OCI-LY1 (cell line): Measurements from ENCODE around the gene RORB.
"Not testable (repeated sequence)": the region's sequence is repeated elsewhere in the genome, so short reads cannot be mapped to it uniquely, and the experiment has no call there.

Source experiments
- H2AFZ ChIP-seq: fragments of 200-600 bp; sonication (generic), shearing (Covaris generic); 2 replicates; pipeline ENCODE4 v1.6.0; 2014; ENCODE audit warnings: antibody characterized with exemption, mild to moderate bottlenecking, low read length
- H3F3A ChIP-seq: fragments of 200-600 bp; sonication (generic), shearing (Covaris generic); 2 replicates; pipeline ENCODE4 v1.6.0; 2014; ENCODE audit warnings: mild to moderate bottlenecking, antibody characterized with exemption, low read length, moderate library complexity; ENCODE audit not compliant: insufficient read depth
- H3K27ac ChIP-seq: fragments of 200-600 bp; sonication (generic); 2 replicates; pipeline ENCODE4 v1.5.1; 2014; ENCODE audit warnings: low read length, mixed run types, mild to moderate bottlenecking, low read depth; ENCODE audit not compliant: poor library complexity, severe bottlenecking
- H3K27me3 ChIP-seq: fragments of 200-600 bp; sonication (generic); 2 replicates; pipeline ENCODE4 v1.6.0; 2014; ENCODE audit warnings: antibody characterized with exemption, mild to moderate bottlenecking, low read length, moderate library complexity; ENCODE audit not compliant: insufficient read depth
- H3K36me3 ChIP-seq: fragments of 200-600 bp; sonication (generic); 2 replicates; pipeline ENCODE4 v1.6.1; 2014; ENCODE audit warnings: mild to moderate bottlenecking, antibody characterized with exemption, low read length, moderate library complexity, mixed read lengths; ENCODE audit not compliant: insufficient read depth
- H3K4me1 ChIP-seq: fragments of 200-600 bp; sonication (generic); 2 replicates; pipeline ENCODE4 v1.5.1; 2014; ENCODE audit warnings: mild to moderate bottlenecking, low read length, moderate library complexity; ENCODE audit not compliant: insufficient read depth, severe bottlenecking
- H3K4me2 ChIP-seq: fragments of 200-600 bp; sonication (generic), shearing (Covaris generic); 2 replicates; pipeline ENCODE4 v1.6.1; 2014; ENCODE audit warnings: low read length
- H3K4me3 ChIP-seq: fragments of 200-600 bp; sonication (generic); 2 replicates; pipeline ENCODE4 v1.5.1; 2014; ENCODE audit warnings: low read length, low read depth, mild to moderate bottlenecking, mixed read lengths; ENCODE audit not compliant: poor library complexity, severe bottlenecking
- H3K79me2 ChIP-seq: fragments of 200-600 bp; shearing (Covaris generic); 2 replicates; pipeline ENCODE4 v1.6.1; 2016; ENCODE audit warnings: mixed run types, low read length, mixed read lengths; ENCODE audit not compliant: insufficient read depth
- H3K9ac ChIP-seq: fragments of 200-600 bp; sonication (generic), shearing (Covaris generic); 2 replicates; pipeline ENCODE4 v1.6.1; 2014; ENCODE audit warnings: mild to moderate bottlenecking, low read length, mixed read lengths
- H3K9me2 ChIP-seq: fragments of 200-600 bp; sonication (generic), shearing (Covaris generic); 2 replicates; pipeline ENCODE4 v1.6.1; 2014; ENCODE audit warnings: low read depth, mild to moderate bottlenecking, low read length, mixed read lengths
- H3K9me3 ChIP-seq: fragments of 200-600 bp; shearing (Covaris generic); 2 replicates; pipeline ENCODE4 v1.6.1; 2014; ENCODE audit warnings: low read length, mixed read lengths
- H4K20me1 ChIP-seq: fragments of 200-600 bp; sonication (generic), shearing (Covaris generic); 2 replicates; pipeline ENCODE4 v1.6.0; 2016; ENCODE audit warnings: mild to moderate bottlenecking, low read length; ENCODE audit not compliant: insufficient read depth
- CTCF ChIP-seq: fragments of 200-600 bp; sonication (generic), shearing (Covaris generic); IDR thresholded peaks from 2 replicates; pipeline ENCODE4 v1.5.1; 2017; ENCODE audit warnings: mild to moderate bottlenecking, antibody characterized with exemption, low read length, moderate library complexity, mixed read lengths
- EZH2 ChIP-seq: fragments of 200-600 bp; sonication (generic), shearing (Covaris generic); IDR thresholded peaks from 2 replicates; pipeline ENCODE4 v1.8.0; 2017; ENCODE audit warnings: borderline replicate concordance, mixed run types, mild to moderate bottlenecking, antibody characterized with exemption, low read length, moderate library complexity, mixed read lengths

The RORB gene

GRCh38 chr9:74527718-74528117 is 30.6 kb downstream of the RORB start:
- H4K20me1 ChIP-seq, result no peaks in the 10 kb centered on the region

GRCh38 chr9:74528207-74528606 is 31.1 kb downstream of the RORB start:
- no peak overlapping the region for H3K4me2 ChIP-seq
- no peaks in the 10 kb centered on the region for H4K20me1 ChIP-seq
- no peak overlapping the region for H2AFZ ChIP-seq
- H3K9me3 ChIP-seq, result no peaks in the 10 kb centered on the region
- H3K79me2 ChIP-seq, result no peaks in the 10 kb centered on the region
- TF ChIP-seq EZH2 (no peak), CTCF (no peak)
- no peak overlapping the region for H3K27ac ChIP-seq
- H3K27me3 ChIP-seq, result no peaks in the 10 kb centered on the region
- no peaks in the 10 kb centered on the region for H3K9me2 ChIP-seq
- H3K36me3 ChIP-seq, result no peaks in the 10 kb centered on the region
- no peak overlapping the region for H3K4me3 ChIP-seq
- no peak overlapping the region for H3K9ac ChIP-seq
- H3F3A ChIP-seq, result no peaks in the 10 kb centered on the region
- H3K4me1 ChIP-seq, result no peaks in the 10 kb centered on the region

More at GRCh38 chr9:74527718-74528117, 30.6 kb downstream of the RORB start:
- H3K4me3 ChIP-seq, result no peak overlapping the region
- H2AFZ ChIP-seq, result no peak overlapping the region
- H3K27me3 ChIP-seq, result no peaks in the 10 kb centered on the region
- no peak overlapping the region for H3K4me2 ChIP-seq
- H3K36me3 ChIP-seq, result no peaks in the 10 kb centered on the region
- no peak overlapping the region for H3K9ac ChIP-seq
- H3K9me3 ChIP-seq, result no peaks in the 10 kb centered on the region
- H3K27ac ChIP-seq, result no peak overlapping the region
- TF ChIP-seq EZH2 (no peak), CTCF (no peak)
- H3K9me2 ChIP-seq, result no peaks in the 10 kb centered on the region
- H3F3A ChIP-seq, result no peaks in the 10 kb centered on the region
- H3K4me1 ChIP-seq, result no peaks in the 10 kb centered on the region
- no peaks in the 10 kb centered on the region for H3K79me2 ChIP-seq

GRCh38 chr9:74530458-74530857 is 33.3 kb downstream of the RORB start:
- not testable (repeated sequence) for H3K9me2 ChIP-seq, H3K79me2 ChIP-seq, H3K27ac ChIP-seq, H4K20me1 ChIP-seq, H3F3A ChIP-seq, H3K27me3 ChIP-seq, H3K36me3 ChIP-seq, H2AFZ ChIP-seq, H3K4me3 ChIP-seq, H3K4me1 ChIP-seq, H3K9ac ChIP-seq, H3K4me2 ChIP-seq, H3K9me3 ChIP-seq
- 0 out of 2 replicates have a peak, but pooled peaks have one; percentile 24 for TF ChIP-seq CTCF
